Measurements from ENCODE around the gene ZDHHC24. TPM values are rescaled to one million over a fixed set of nuclear protein-coding genes. Genes with fewer than 3 reads are reported as not detected.

The ZDHHC24 gene
- total RNA-seq, 1 experiment from 2014 or later, result 19.4 TPM

DNA sequence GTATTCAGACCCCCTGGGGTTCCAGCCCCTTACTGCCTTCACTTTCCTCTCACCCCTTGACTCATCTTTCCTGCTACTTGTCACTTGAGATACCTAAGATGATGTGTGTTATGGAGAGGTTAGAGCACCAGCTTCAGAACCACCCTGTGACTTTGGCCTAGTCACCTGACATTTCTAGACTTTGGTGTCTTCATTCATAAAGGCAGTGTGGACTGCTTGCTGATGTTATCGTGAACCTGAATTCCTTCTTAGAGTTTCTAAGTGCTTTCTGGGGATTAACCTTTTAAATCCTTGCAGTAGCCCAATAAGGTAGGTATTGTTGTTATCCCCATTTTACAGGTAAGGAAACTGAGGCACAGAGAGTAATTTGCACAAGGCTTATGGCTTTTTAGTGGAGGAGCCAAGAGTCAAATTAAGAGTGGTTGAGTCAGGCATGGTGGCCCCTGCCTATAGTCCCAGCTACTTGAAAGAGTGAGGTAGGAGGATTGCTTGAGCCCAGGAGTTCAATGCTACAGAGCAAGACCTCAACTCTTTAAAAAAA, 40.5 kb downstream of the ZDHHC24 start:
- TF ChIP-seq, protein P1, sequence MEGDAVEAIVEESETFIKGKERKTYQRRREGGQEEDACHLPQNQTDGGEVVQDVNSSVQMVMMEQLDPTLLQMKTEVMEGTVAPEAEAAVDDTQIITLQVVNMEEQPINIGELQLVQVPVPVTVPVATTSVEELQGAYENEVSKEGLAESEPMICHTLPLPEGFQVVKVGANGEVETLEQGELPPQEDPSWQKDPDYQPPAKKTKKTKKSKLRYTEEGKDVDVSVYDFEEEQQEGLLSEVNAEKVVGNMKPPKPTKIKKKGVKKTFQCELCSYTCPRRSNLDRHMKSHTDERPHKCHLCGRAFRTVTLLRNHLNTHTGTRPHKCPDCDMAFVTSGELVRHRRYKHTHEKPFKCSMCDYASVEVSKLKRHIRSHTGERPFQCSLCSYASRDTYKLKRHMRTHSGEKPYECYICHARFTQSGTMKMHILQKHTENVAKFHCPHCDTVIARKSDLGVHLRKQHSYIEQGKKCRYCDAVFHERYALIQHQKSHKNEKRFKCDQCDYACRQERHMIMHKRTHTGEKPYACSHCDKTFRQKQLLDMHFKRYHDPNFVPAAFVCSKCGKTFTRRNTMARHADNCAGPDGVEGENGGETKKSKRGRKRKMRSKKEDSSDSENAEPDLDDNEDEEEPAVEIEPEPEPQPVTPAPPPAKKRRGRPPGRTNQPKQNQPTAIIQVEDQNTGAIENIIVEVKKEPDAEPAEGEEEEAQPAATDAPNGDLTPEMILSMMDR (conservative IDR thresholded peaks at IDR 0.05), result no peak
- no peak for TF ChIP-seq EZH2 (IDR thresholded peaks at IDR 0.05; ENCODE audit: low read depth)
- H3K4me1 ChIP-seq (replicated peaks; ENCODE audit: insufficient read depth), result peaks cover 4% of the 10 kb centered on the region; the same call in 1 of the 2 replicates
- H3K9me3 ChIP-seq (ENCODE audit: insufficient read depth, low read depth), result no peaks in the 10 kb centered on the region
- H2AFZ ChIP-seq, result no peak overlapping the region
- no peaks in the 10 kb centered on the region for H3F3A ChIP-seq (ENCODE audit: insufficient read depth, low read depth)
- intact Hi-C loops (cut with micrococcal nuclease; ENCODE audit: unreplicated experiment), result no loop called here
- ChIA-PET CTCF (interaction anchor here (0.6 kb wide), 1 partner anchor 119 kb away, joined by 5 read pairs; no protein-coding TSS in a partner anchor), POLR2A (ENCODE audit: unreplicated experiment) (interaction anchor here (0.7 kb wide), 1 partner anchor 12 kb away, joined by 3 read pairs; no protein-coding TSS in a partner anchor)
- no peaks in the 10 kb centered on the region for H3K9me2 ChIP-seq (ENCODE audit: insufficient read depth)
- H3K27ac ChIP-seq, result no peak overlapping the region
- no peaks in the 10 kb centered on the region for H3K79me2 ChIP-seq (ENCODE audit: low read depth)
- H3K27me3 ChIP-seq (ENCODE audit: insufficient read depth, low read depth), result no peaks in the 10 kb centered on the region
- no peak overlapping the region for H3K4me3 ChIP-seq
- no TSS peak for BruUV-seq (replicated peaks)
- no peak overlapping the region for H3K4me2 ChIP-seq
- no peak for DNase-seq
- no peaks in the 10 kb centered on the region for H4K20me1 ChIP-seq (ENCODE audit: insufficient read depth)
- H3K36me3 ChIP-seq (ENCODE audit: low read depth), result no peaks in the 10 kb centered on the region

DNA sequence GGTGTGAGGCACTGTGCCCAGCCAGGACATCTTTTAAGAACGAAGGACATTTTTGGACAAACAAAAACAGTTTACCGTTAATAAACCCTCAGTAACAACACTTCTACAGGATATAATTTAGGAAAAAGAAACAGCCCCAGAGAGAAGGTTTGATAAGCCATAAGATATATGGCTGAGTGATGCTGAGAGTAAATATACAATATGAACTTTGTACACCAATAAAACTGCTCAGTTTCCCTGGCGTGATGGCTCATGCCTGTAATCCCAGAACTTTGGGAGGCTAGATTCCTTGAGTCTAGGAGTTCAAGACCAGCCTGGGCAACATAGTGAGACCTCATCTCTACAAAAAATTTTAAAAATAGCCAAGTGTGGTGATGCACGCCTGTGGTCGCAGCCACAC, 47.3 kb downstream of the ZDHHC24 start:
- POLR2A ChIA-PET (ENCODE audit: unreplicated experiment), result no interaction called here
- CTCF ChIA-PET, result no interaction called here
- no peak overlapping the region for H2AFZ ChIP-seq
- no peak overlapping the region for H3K4me2 ChIP-seq
- no peaks in the 10 kb centered on the region for H3K79me2 ChIP-seq (ENCODE audit: low read depth)
- H3K9me3 ChIP-seq (ENCODE audit: insufficient read depth, low read depth), result no peaks in the 10 kb centered on the region
- no peaks in the 10 kb centered on the region; the same call in 1 of the 2 replicates for H3K36me3 ChIP-seq (ENCODE audit: low read depth)
- H3K27me3 ChIP-seq (ENCODE audit: insufficient read depth, low read depth), result no peaks in the 10 kb centered on the region
- H4K20me1 ChIP-seq (ENCODE audit: insufficient read depth), result no peaks in the 10 kb centered on the region
- no peaks in the 10 kb centered on the region for H3K9me2 ChIP-seq (ENCODE audit: insufficient read depth)
- intact Hi-C loops (cut with micrococcal nuclease; ENCODE audit: unreplicated experiment), result no loop called here
- no peak overlapping the region for H3K27ac ChIP-seq
- no peak for DNase-seq
- H3F3A ChIP-seq (ENCODE audit: insufficient read depth, low read depth), result 0 out of 2 replicates have a peak, but pooled peaks cover 4% of the 10 kb centered on the region
- TF ChIP-seq EZH2 (IDR thresholded peaks at IDR 0.05; ENCODE audit: low read depth), result no peak
- TF ChIP-seq, protein P1 (conservative IDR thresholded peaks at IDR 0.05), result no peak
- no peaks in the 10 kb centered on the region for H3K4me1 ChIP-seq (replicated peaks; ENCODE audit: insufficient read depth)
- no TSS peak for BruUV-seq (replicated peaks)
- H3K4me3 ChIP-seq, result no peak overlapping the region

DNA sequence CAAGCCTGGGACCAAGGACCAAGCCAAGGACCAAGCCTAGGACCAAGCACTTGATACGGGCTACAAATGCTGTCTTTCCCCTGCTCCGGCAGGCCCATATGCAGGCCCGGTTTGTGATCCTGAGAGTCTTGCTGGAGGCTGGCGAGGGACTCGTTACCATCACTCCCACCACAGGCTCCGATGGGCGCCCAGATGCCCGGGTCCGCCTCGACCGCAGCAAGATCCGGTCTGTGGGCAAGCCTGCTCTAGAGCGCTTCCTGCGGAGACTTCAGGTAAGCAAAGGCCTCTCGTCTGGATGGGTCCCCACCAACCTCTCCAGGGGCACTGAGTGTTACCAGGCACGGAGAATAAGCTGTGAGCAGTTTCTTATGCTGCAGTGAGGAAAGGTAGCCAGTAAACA, 48.6 kb downstream of the ZDHHC24 start:
- no peaks in the 10 kb centered on the region for H3K79me2 ChIP-seq (ENCODE audit: low read depth)
- 0 out of 2 replicates have a peak, but pooled peaks cover 4% of the 10 kb centered on the region for H4K20me1 ChIP-seq (ENCODE audit: insufficient read depth)
- DNase-seq, result no peak
- 0 out of 2 replicates have a peak, but pooled peaks cover 4% of the 10 kb centered on the region for H3F3A ChIP-seq (ENCODE audit: insufficient read depth, low read depth)
- intact Hi-C loops (cut with micrococcal nuclease; ENCODE audit: unreplicated experiment), result no loop called here
- H2AFZ ChIP-seq, result no peak overlapping the region
- ChIA-PET CTCF (no interaction called here), POLR2A (ENCODE audit: unreplicated experiment) (no interaction called here)
- no peak overlapping the region for H3K27ac ChIP-seq
- TF ChIP-seq EZH2 (IDR thresholded peaks at IDR 0.05; ENCODE audit: low read depth), result no peak
- TF ChIP-seq, protein P1 (conservative IDR thresholded peaks at IDR 0.05), result no peak
- H3K27me3 ChIP-seq (ENCODE audit: insufficient read depth, low read depth), result no peaks in the 10 kb centered on the region
- H3K9me2 ChIP-seq (ENCODE audit: insufficient read depth), result no peaks in the 10 kb centered on the region
- H3K4me3 ChIP-seq, result no peak overlapping the region
- H3K4me2 ChIP-seq, result no peak overlapping the region
- no peaks in the 10 kb centered on the region for H3K4me1 ChIP-seq (replicated peaks; ENCODE audit: insufficient read depth)
- no peaks in the 10 kb centered on the region; the same call in 1 of the 2 replicates for H3K36me3 ChIP-seq (ENCODE audit: low read depth)
- H3K9me3 ChIP-seq (ENCODE audit: insufficient read depth, low read depth), result no peaks in the 10 kb centered on the region
- BruUV-seq (replicated peaks), result no TSS peak
